ENCODE measurements around the gene CFD. TPM values are rescaled to one million over a fixed set of nuclear protein-coding genes. Genes with fewer than 3 reads are reported as not detected.

CFD gene
- total RNA-seq, 1 experiment from 2014 or later = 1.7 TPM

DNA sequence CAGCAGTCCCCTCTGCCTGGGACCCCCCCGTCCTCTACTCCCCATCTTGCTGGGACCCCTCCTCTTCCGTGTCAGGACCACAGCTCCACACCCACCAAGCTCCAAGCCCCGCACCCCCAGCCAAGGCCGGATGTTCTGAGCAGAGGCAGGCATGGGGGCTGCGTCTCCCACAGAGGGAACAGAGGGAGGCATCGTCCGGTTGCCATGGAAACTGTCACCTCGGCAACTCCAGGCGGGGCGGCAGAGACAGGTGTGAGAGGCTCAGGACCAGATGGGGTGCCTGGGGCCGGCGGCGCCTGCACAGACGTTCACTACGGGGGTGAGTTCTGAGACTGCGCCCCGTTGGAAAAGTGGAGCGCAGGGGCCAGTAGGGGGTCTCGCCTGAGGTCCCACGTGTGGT, 39.2 kb downstream of the CFD start:
- TF ChIP-seq TCF7 (CRISPR knock-in tag; IDR thresholded peaks at IDR 0.05; ENCODE audit: low read depth) (no peak), NFATC4 (CRISPR knock-in tag; IDR thresholded peaks at IDR 0.05) (no peak), ESRRA (CRISPR knock-in tag; IDR thresholded peaks at IDR 0.05; ENCODE audit: borderline replicate concordance) (no peak), ARID4B (CRISPR knock-in tag; IDR thresholded peaks at IDR 0.05; ENCODE audit: borderline replicate concordance) (no peak), KAT7 (CRISPR knock-in tag; IDR thresholded peaks at IDR 0.05; ENCODE audit: borderline replicate concordance) (no peak), PREB (CRISPR knock-in tag; IDR thresholded peaks at IDR 0.05; ENCODE audit: borderline replicate concordance) (no peak), AR (CRISPR knock-in tag; IDR thresholded peaks at IDR 0.05) (no peak), ZNF423 (CRISPR knock-in tag; IDR thresholded peaks at IDR 0.05) (no peak)
- TF ChIP-seq, protein P1, sequence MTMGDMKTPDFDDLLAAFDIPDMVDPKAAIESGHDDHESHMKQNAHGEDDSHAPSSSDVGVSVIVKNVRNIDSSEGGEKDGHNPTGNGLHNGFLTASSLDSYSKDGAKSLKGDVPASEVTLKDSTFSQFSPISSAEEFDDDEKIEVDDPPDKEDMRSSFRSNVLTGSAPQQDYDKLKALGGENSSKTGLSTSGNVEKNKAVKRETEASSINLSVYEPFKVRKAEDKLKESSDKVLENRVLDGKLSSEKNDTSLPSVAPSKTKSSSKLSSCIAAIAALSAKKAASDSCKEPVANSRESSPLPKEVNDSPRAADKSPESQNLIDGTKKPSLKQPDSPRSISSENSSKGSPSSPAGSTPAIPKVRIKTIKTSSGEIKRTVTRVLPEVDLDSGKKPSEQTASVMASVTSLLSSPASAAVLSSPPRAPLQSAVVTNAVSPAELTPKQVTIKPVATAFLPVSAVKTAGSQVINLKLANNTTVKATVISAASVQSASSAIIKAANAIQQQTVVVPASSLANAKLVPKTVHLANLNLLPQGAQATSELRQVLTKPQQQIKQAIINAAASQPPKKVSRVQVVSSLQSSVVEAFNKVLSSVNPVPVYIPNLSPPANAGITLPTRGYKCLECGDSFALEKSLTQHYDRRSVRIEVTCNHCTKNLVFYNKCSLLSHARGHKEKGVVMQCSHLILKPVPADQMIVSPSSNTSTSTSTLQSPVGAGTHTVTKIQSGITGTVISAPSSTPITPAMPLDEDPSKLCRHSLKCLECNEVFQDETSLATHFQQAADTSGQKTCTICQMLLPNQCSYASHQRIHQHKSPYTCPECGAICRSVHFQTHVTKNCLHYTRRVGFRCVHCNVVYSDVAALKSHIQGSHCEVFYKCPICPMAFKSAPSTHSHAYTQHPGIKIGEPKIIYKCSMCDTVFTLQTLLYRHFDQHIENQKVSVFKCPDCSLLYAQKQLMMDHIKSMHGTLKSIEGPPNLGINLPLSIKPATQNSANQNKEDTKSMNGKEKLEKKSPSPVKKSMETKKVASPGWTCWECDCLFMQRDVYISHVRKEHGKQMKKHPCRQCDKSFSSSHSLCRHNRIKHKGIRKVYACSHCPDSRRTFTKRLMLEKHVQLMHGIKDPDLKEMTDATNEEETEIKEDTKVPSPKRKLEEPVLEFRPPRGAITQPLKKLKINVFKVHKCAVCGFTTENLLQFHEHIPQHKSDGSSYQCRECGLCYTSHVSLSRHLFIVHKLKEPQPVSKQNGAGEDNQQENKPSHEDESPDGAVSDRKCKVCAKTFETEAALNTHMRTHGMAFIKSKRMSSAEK (CRISPR knock-in tag; IDR thresholded peaks at IDR 0.05; ENCODE audit: borderline replicate concordance) = no peak
- TF ChIP-seq, protein P2, sequence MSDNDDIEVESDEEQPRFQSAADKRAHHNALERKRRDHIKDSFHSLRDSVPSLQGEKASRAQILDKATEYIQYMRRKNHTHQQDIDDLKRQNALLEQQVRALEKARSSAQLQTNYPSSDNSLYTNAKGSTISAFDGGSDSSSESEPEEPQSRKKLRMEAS (CRISPR knock-in tag; IDR thresholded peaks at IDR 0.05) = no peak
- TF ChIP-seq, protein P3, sequence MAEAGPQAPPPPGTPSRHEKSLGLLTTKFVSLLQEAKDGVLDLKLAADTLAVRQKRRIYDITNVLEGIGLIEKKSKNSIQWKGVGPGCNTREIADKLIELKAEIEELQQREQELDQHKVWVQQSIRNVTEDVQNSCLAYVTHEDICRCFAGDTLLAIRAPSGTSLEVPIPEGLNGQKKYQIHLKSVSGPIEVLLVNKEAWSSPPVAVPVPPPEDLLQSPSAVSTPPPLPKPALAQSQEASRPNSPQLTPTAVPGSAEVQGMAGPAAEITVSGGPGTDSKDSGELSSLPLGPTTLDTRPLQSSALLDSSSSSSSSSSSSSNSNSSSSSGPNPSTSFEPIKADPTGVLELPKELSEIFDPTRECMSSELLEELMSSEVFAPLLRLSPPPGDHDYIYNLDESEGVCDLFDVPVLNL (CRISPR knock-in tag; IDR thresholded peaks at IDR 0.05; ENCODE audit: borderline replicate concordance, low read depth) = no peak
- TF ChIP-seq, protein P4, sequence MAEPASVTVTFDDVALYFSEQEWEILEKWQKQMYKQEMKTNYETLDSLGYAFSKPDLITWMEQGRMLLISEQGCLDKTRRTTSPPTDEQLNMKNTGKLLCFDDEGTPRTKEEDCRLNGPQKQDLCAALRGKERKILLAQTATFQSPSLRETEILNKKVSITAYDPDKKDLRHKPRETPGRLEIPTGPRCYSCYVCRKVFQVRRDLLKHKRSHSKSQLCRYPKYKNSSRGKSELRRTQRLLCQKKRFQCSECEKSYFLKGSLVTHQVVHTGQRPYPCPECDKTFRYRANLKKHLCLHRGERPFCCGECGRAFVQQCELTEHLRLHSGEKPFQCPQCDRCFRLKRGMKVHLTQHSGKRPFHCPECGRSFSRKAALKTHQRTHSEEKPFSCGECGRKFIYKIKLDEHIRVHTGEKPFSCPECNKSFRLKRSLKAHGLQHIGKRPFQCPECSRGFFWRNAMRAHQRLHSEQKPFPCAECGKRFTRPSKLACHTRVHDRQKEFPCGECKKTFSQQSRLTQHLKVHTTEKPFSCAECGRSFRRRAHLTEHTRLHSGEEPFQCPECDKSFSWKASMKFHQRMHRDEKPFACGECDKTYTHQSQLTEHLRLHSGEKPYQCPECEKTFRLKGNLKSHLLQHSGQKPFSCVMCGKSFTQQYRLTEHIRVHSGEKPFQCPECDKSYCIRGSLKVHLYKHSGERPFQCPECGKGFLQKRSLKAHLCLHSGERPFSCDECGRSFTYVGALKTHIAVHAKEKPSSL (CRISPR knock-in tag; conservative IDR thresholded peaks at IDR 0.05) = no peak
- TF ChIP-seq, protein P5, sequence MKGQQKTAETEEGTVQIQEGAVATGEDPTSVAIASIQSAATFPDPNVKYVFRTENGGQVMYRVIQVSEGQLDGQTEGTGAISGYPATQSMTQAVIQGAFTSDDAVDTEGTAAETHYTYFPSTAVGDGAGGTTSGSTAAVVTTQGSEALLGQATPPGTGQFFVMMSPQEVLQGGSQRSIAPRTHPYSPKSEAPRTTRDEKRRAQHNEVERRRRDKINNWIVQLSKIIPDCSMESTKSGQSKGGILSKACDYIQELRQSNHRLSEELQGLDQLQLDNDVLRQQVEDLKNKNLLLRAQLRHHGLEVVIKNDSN (CRISPR knock-in tag; IDR thresholded peaks at IDR 0.05) = no peak
- H3K9me3 Mint-ChIP-seq = no peaks in the 10 kb centered on the region
- ChIA-PET CTCF (interaction anchor here (0.6 kb wide), 1 partner anchor 190 kb away, joined by 5 read pairs; the partner anchor contains the start of gene PALM), POLR2A (interaction anchor here (0.7 kb wide), 1 partner anchor 27 kb away, joined by 4 read pairs; no protein-coding TSS in a partner anchor)
- no peak overlapping the region for H3K27ac Mint-ChIP-seq
- no peaks in the 10 kb centered on the region; the same call in 1 of the 2 replicates for H3K4me1 Mint-ChIP-seq
- no peaks in the 10 kb centered on the region for H3K27me3 Mint-ChIP-seq (ENCODE audit: low read depth)
- no peak overlapping the region for H3K4me3 Mint-ChIP-seq
- ATAC-seq (peak; percentile 7; the same call in 1 of the 2 replicates), DNase-seq (ENCODE audit: low spot score) (peak; percentile 71)
- 0 out of 2 replicates have a peak, but pooled peaks cover 3% of the 10 kb centered on the region for H3K36me3 Mint-ChIP-seq

Data from WTC11 (cell line).